GM12873 (cell line): Measurements from ENCODE around the gene DEPDC5.

ENCODE experiments used
- TF ChIP-seq, protein P1 (sequence below): IDR thresholded peaks from 2 replicates; pipeline ENCODE4 v1.5.1; 2012; ENCODE audit warnings: low read depth, mild to moderate bottlenecking, moderate library complexity, low read length, control low read depth; ENCODE audit not compliant: insufficient read depth; ENCODE audit errors: missing control alignments

DEPDC5 gene

DNA sequence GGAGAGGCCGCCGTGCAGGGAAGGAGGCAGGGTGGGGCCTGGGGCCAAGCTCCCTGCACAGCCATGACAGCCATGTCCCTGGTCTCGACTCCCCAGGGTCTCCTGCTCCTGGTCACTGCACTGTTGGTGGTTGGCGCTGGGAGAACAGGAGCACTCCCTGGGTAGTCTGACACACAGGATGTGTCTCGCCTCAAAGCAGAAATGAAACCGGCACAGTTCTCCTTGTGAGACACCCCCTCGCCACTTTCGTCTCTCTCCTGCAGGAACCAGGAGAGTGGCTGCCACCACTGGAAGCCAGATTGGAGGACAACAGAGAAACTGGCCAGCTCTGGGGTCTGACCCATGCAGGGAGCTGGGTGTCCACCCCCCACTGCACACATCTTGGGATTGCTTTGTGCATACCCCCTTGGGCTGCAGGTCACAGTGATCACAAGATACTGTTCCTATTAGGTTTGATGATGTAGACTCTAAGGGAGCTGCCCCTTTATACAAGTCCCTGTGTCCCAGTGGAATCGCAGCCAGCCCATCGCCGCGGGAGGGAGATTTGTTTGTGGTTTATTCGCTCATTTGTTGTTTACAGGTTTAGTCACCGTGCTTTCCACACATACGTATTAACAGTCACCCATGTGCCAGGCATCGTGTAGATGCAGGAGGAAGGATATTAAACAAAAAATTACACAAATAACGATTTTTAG is 163.6 kb downstream of the DEPDC5 start:
- TF ChIP-seq, protein P1, sequence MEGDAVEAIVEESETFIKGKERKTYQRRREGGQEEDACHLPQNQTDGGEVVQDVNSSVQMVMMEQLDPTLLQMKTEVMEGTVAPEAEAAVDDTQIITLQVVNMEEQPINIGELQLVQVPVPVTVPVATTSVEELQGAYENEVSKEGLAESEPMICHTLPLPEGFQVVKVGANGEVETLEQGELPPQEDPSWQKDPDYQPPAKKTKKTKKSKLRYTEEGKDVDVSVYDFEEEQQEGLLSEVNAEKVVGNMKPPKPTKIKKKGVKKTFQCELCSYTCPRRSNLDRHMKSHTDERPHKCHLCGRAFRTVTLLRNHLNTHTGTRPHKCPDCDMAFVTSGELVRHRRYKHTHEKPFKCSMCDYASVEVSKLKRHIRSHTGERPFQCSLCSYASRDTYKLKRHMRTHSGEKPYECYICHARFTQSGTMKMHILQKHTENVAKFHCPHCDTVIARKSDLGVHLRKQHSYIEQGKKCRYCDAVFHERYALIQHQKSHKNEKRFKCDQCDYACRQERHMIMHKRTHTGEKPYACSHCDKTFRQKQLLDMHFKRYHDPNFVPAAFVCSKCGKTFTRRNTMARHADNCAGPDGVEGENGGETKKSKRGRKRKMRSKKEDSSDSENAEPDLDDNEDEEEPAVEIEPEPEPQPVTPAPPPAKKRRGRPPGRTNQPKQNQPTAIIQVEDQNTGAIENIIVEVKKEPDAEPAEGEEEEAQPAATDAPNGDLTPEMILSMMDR, result no peak

DNA sequence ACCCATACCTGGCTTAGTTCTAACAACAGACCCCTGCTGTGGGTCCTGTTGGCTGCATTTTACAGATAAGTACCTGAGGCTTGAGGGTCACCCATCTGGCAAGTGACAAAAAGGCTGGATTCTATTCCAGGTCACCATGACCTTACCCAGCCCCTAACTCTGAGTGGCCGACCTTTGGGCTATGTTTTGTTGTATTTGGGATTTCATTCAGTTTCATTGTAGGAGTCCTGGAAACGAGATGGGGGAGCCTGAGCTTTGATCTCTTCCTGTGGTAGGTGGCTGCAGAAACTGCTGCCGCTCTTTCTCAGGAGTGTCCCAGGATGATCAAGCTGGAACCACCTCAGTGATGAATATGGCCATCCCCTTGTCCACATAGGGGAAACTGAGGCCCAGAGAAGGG is 165.9 kb downstream of the DEPDC5 start:
- TF ChIP-seq, protein P1, result no peak

DNA sequence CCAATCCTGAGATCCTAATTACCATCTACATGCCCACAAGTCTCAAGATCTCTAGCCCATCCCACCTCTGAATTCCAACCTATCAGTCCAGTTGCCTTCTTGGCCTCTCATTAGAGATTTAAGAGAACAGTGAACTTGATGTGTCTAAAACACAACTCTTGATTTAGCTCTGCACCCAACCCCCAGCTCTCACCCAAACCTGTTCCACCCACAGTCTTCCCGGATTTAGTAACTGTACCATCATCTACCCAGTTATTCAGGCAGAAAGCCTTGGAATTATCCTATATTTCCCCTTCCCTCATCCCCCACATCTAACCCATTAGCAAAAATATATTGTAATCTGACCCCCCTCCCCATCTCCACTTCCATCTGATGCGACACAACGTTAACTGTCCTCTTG is 166.5 kb downstream of the DEPDC5 start:
- TF ChIP-seq, protein P1, result no peak

DNA sequence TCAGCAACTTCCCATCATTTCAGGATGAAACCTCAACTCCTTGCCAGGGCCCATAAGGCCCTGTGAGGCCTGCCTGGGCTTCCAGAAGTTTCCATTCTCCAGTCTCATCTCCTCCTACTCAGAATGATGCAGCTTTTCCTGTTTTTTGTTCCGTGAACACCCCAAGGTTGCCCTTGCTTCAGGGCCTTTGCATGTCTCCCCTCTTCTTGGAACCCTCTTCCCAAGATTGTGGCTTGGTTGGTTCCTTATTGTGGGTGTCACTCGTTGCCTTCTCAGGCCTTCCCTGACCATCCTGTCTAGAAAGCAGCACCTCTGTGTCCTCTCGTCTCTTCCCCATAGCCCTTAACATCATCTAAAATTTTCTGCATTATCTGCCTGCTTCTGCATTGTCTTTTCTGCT is 167.3 kb downstream of the DEPDC5 start:
- TF ChIP-seq, protein P1, result no peak

DNA sequence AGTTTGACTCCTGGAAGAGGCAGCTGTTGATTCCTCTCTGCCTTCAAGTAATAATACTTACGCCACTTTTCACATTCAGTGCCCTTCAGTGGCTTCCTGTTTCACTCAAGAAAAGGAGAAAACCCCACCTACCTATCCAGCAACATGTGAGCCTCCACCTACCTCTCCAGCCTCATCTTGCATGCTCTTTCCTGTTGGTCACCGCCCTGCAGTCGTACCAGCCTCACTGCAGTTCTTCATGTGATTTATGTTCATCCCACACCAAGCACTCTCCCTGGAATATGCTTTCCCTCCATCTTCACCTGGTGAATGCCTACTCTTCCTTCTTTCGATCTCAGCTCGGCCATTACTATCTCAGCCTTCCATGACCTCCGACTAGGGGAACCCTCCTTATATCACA is 168.7 kb downstream of the DEPDC5 start:
- TF ChIP-seq, protein P1, result no peak

DNA sequence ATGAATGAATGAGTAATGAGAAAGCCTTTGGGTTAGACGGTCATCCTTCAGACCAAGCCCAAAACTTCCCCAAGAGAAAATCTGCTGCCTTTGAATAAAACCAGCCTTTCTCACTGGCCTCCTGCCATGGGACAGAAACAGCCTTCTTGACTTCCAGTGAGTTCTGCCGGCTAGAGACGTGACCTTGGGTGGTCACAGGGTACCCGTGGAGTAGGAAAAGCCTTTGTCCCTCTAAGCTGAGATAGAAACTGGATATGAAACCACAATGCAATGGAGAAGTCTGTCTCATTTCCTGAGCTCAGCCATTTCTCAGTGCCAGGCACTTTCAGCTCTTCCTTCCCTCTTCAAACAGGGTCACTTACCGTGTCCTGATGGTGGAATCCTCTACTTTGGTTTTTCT is 169.3 kb downstream of the DEPDC5 start:
- TF ChIP-seq, protein P1, result no peak

DNA sequence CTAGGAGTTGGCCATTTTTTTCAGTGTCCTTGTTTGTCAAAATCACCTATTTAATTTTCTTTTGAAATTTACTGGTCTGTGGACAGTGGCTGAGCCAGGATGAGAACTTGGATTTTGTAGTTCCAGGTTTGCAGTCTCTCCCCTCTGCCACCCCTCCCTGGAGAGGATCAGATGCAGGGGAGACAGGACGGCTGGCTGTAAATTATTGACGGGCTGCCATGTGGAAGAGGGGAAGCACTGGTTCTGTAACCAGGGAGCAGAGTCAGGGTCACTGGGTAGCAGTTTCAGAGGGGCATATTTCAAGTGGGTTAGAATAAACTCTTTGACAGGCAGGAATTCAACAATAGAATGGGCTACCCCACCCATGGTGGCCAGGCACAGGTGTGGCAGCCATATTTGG is 169.9 kb downstream of the DEPDC5 start:
- TF ChIP-seq, protein P1, result no peak

DNA sequence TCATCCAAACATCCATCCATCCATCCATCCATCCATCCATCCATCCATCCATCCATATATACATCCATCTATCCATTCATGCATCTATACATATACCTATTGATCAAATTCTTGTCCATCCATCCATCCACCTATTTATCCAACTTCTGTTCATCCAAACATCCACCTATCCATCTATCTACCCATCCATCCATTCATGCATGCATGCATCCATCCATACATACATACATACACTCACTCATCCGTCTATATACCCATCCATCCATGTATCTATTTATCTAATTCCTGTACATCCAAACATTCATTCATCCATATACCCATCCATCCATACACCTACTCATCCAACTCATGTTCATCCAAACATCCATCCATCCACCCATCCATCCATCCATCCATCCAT is 171.2 kb downstream of the DEPDC5 start:
- TF ChIP-seq, protein P1, result no peak
